ENCODE data around the gene ENOX1. TPM values are rescaled to one million over a fixed set of nuclear protein-coding genes. Genes with fewer than 3 reads are reported as not detected.

ENOX1 gene
- polyA plus RNA-seq, 2 of the 4 experiments (the other 2 are of a cell fraction) = 0.28 to 0.41 TPM

GRCh38 chr13:43688227-43688907 lies 98.4 kb downstream of the ENOX1 start:
- no peak overlapping the region for H3K4me3 ChIP-seq
- WGBS (ENCODE audit: missing lambda C conversion rate) = 65% methylated on average over 3 of the region's 3 CpGs
- no peaks in the 10 kb centered on the region for H3K9me3 ChIP-seq
- ATAC-seq (no peak), FAIRE-seq (no peak), DNase-seq (ENCODE audit: low read depth in 1 of 2, low spot score in 1 of 2) (no peak)
- H3K4me1 ChIP-seq = peaks cover 7% of the 10 kb centered on the region; the same call in 1 of the 3 replicates
- no peak overlapping the region for H3K27ac ChIP-seq
- TF ChIP-seq E2F6 (IDR thresholded peaks at IDR 0.05; ENCODE audit: borderline replicate concordance, low read depth) = no peak
- no peak for TF ChIP-seq RCOR1 (IDR thresholded peaks at IDR 0.05; ENCODE audit: low read depth, low read length)
- TF ChIP-seq CBX8 (IDR thresholded peaks at IDR 0.05) = no peak
- no peak for TF ChIP-seq EHF (CRISPR knock-in tag; IDR thresholded peaks at IDR 0.05)
- CTCF ChIA-PET = no interaction called here
- POLR2A ChIA-PET = no interaction called here
- no peak overlapping the region for H3K4me2 ChIP-seq

GRCh38 chr13:43687038-43687437 lies 99.7 kb downstream of the ENOX1 start:
- Histone ChIP-seq H3K4me1 (peaks cover 7% of the 10 kb centered on the region; the same call in 1 of the 3 replicates), H3K9me3 (no peaks in the 10 kb centered on the region), H3K4me3 (no peak overlapping the region), H3K27ac (no peak overlapping the region), H3K4me2 (peak overlapping the region; percentile 52)
- CTCF ChIA-PET = no interaction called here
- POLR2A ChIA-PET = no interaction called here
- 75% methylated on average over 4 of the region's 4 CpGs for WGBS (ENCODE audit: missing lambda C conversion rate)
- TF ChIP-seq HOXB13 (CRISPR knock-in tag; IDR thresholded peaks at IDR 0.05; ENCODE audit: low read depth) = no peak
- ATAC-seq (no peak), DNase-seq (ENCODE audit: low read depth in 1 of 2, low spot score in 1 of 2) (no peak), FAIRE-seq (no peak)

- Histone ChIP-seq H3K27ac (no peak overlapping the region), H3K9me3 (no peaks in the 10 kb centered on the region), H3K4me3 (no peak overlapping the region), H3K4me1 (peaks cover 7% of the 10 kb centered on the region; the same call in 1 of the 3 replicates), H3K4me2 (peak overlapping the region; percentile 52)
- no peak for TF ChIP-seq SREBF2 (IDR thresholded peaks at IDR 0.05)
- TF ChIP-seq FOSL2 (IDR thresholded peaks at IDR 0.05) = no peak
- TF ChIP-seq FOSL2 (CRISPR knock-in tag; IDR thresholded peaks at IDR 0.05) = peak; percentile 64
- no peak for TF ChIP-seq ESRRA (IDR thresholded peaks at IDR 0.05; ENCODE audit: borderline replicate concordance, low read length)
- TF ChIP-seq RFX5 (IDR thresholded peaks at IDR 0.05) = no peak
- CTCF ChIA-PET = no interaction called here
- FAIRE-seq (no peak), DNase-seq (ENCODE audit: low read depth in 1 of 2, low spot score in 1 of 2) (peak; percentile 5 to 49), ATAC-seq (peak; percentile 47 to 50; a peak in 3 of 6 replicates)
- whole genome bisulfite sequencing (ENCODE audit: missing lambda C conversion rate) = 16% methylated on average over 3 of the region's 3 CpGs
- POLR2A ChIA-PET = no interaction called here
These were observed 100.2 kb downstream of the ENOX1 start for GRCh38 chr13:43686557-43686956.

- H3K27ac ChIP-seq = no peak overlapping the region
- H3K4me3 ChIP-seq = no peak overlapping the region
- peaks cover 7% of the 10 kb centered on the region; the same call in 1 of the 3 replicates for H3K4me1 ChIP-seq
- ATAC-seq (no peak), FAIRE-seq (no peak), DNase-seq (ENCODE audit: low read depth in 1 of 2, low spot score in 1 of 2) (no peak)
- ChIA-PET POLR2A (no interaction called here), CTCF (interaction anchor here (0.8 kb wide), 1 partner anchor 1097 kb away, joined by 3 read pairs; no protein-coding TSS in a partner anchor)
- H3K4me2 ChIP-seq = no peak overlapping the region
- WGBS (ENCODE audit: missing lambda C conversion rate) = 78% methylated on average over 9 of the region's 9 CpGs
- H3K9me3 ChIP-seq = no peaks in the 10 kb centered on the region
- TF ChIP-seq BCL3 (IDR thresholded peaks at IDR 0.05) = no peak
- no peak for TF ChIP-seq JUNB (IDR thresholded peaks at IDR 0.05)
- TF ChIP-seq ATOH8 (CRISPR knock-in tag; IDR thresholded peaks at IDR 0.05; ENCODE audit: low read depth) = no peak
- TF ChIP-seq REST (IDR thresholded peaks at IDR 0.05) = no peak
- no peak for TF ChIP-seq RNF2 (IDR thresholded peaks at IDR 0.05; ENCODE audit: borderline replicate concordance, low read depth)
- no peak for TF ChIP-seq MAZ (IDR thresholded peaks at IDR 0.05; ENCODE audit: borderline replicate concordance, low read depth, low read length)
- TF ChIP-seq RFX5 (IDR thresholded peaks at IDR 0.05) = no peak
- no peak for TF ChIP-seq HES2 (IDR thresholded peaks at IDR 0.05)
- TF ChIP-seq SMC3 (IDR thresholded peaks at IDR 0.05) = no peak
- no peak for TF ChIP-seq CEBPB (IDR thresholded peaks at IDR 0.05)
- TF ChIP-seq MAFK (IDR thresholded peaks at IDR 0.05; ENCODE audit: partially characterized antibody) = no peak
- no peak for TF ChIP-seq EHMT2 (IDR thresholded peaks at IDR 0.05; ENCODE audit: low read depth)
- no peak for TF ChIP-seq PHF8 (IDR thresholded peaks at IDR 0.05; ENCODE audit: borderline replicate concordance, low read depth)
- TF ChIP-seq JUN (IDR thresholded peaks at IDR 0.05) = no peak
These were observed 101.6 kb downstream of the ENOX1 start for GRCh38 chr13:43684963-43685725.
